Transverse colon (tissue), 4 donors: ENCODE results near the gene SCRT2. TPM values are rescaled to one million over a fixed set of nuclear protein-coding genes. Genes with fewer than 3 reads are reported as not detected.

Source experiments
- DNase-seq: peaks from one replicate; pipeline ENCODE4 v3.0.0-alpha.2; 2019
- H3K27ac ChIP-seq, 4 donors: fragments of 200-600 bp; sonication (generic); 2 replicates each; pipeline ENCODE4 v1.5.1; 2016 to 2018; ENCODE audit warnings: inconsistent platforms in 4 of 4
- H3K27me3 ChIP-seq: fragments of 200-600 bp; sonication (generic); 2 replicates; pipeline ENCODE4 v1.5.1; 2017; ENCODE audit warnings: inconsistent platforms
- H3K36me3 ChIP-seq, 4 donors: fragments of 200-600 bp; sonication (generic); 2 replicates each; pipeline ENCODE4 v1.5.1; 2017 to 2019; ENCODE audit warnings: inconsistent platforms in 4 of 4
- H3K4me1 ChIP-seq, 4 donors: fragments of 200-600 bp; sonication (generic); 2 replicates each; pipeline ENCODE4 v1.5.1; 2017 to 2020; ENCODE audit warnings: inconsistent platforms in 4 of 4
- H3K4me3 ChIP-seq, 4 donors: fragments of 200-600 bp; sonication (generic); 1 replicate in 1 of 4; 2 replicates in 3 of 4; pipeline versions ENCODE4 v1.5.1 to v1.6.1; 2017 to 2019; ENCODE audit warnings: inconsistent platforms in 4 of 4
- H3K9me3 ChIP-seq, 2 donors: fragments of 200-600 bp; sonication (generic); 2 replicates each; pipeline ENCODE4 v1.5.1; 2017 to 2019; ENCODE audit warnings: inconsistent platforms in 2 of 2
- CTCF ChIP-seq, 5 experiments: fragments of 200-600 bp in 3 of 5; fragments of 450-650 bp in 2 of 5; sonication (generic) in 3 of 5; IDR thresholded peaks; 1 replicate in 2 of 5; 2 replicates in 3 of 5; pipeline ENCODE4 v1.5.1; 2016 to 2017; ENCODE audit warnings: antibody characterized with exemption in 5 of 5, inconsistent platforms in 3 of 5, mild to moderate bottlenecking in 2 of 5, moderate library complexity in 1 of 5
- EP300 ChIP-seq: sonication (generic); formaldehyde crosslinking; IDR thresholded peaks from one replicate; pipeline ENCODE4 v1.6.1; 2017; ENCODE audit warnings: antibody characterized with exemption, low read depth
- POLR2A ChIP-seq: fragments of 450-650 bp; IDR thresholded peaks from one replicate; pipeline ENCODE4 v1.6.1; 2016; ENCODE audit warnings: antibody characterized with exemption, mild to moderate bottlenecking, moderate library complexity
- POLR2AphosphoS5 ChIP-seq, 3 donors: sonication (generic); formaldehyde crosslinking; IDR thresholded peaks; one replicate each; pipeline ENCODE4 v1.6.1; 2016; ENCODE audit warnings: antibody characterized with exemption in 3 of 3
- WGBS, 2 donors: methylation state at CpG; one replicate each; pipeline ENCODE4 v1.1.5; 2018; ENCODE audit warnings: low coverage in 1 of 2; 5-methylcytosine and 5-hydroxymethylcytosine counted together
- in situ Hi-C, 4 donors: fragments of 200-750 bp; cut with MboI; loops; one replicate each; pipeline versions ENCODE4 v1.15.0 to v1.15.1; 2017; ENCODE audit warnings: low sequenced_read_pairs in 3 of 4, low pct_ligation_motif_present in 1 of 4, low pct_unique_long_range_greater_than_20kb in 1 of 4
- intact Hi-C: fragments of 100-400 bp; cut with DNase I; formaldehyde crosslinking; loops from one replicate; pipeline ENCODE4 v1.15.1; 2023; ENCODE audit warnings: low total_unique reads
- total RNA-seq, 4 donors: library from RNA; depleted of rRNA; stranded (reverse); fragments of >200 nt; gene quantifications; one replicate each; pipeline ENCODE4 v1.1.0, GENCODE V29; 2016

SCRT2 gene
- total RNA-seq, 4 donors from 2014 or later, result not detected

- Histone ChIP-seq H3K9me3 (peaks cover 0 to 10% of the 10 kb centered on the region in 2 donors), H3K27me3 (peaks cover 49% of the 10 kb centered on the region), H3K4me1 (no peaks in the 10 kb centered on the region), H3K27ac (no peak overlapping the region), H3K36me3 (no peaks in the 10 kb centered on the region), H3K4me3 (no peak overlapping the region)
- TF ChIP-seq EP300 (no peak), POLR2AphosphoS5 (IDR thresholded peaks at IDR 0.05) (no peak), CTCF (IDR thresholded peaks at IDR 0.05) (no peak), POLR2A (no peak)
- 25 to 80% methylated on average over 1 to 7 of the region's 7 CpGs for WGBS, 2 donors
- no peak for DNase-seq
- intact Hi-C loops, result no loop called here
- in situ Hi-C loops, result no loop called here
These were observed 55.4 kb downstream of the SCRT2 start for GRCh38 chr20:620246-620645.

DNA sequence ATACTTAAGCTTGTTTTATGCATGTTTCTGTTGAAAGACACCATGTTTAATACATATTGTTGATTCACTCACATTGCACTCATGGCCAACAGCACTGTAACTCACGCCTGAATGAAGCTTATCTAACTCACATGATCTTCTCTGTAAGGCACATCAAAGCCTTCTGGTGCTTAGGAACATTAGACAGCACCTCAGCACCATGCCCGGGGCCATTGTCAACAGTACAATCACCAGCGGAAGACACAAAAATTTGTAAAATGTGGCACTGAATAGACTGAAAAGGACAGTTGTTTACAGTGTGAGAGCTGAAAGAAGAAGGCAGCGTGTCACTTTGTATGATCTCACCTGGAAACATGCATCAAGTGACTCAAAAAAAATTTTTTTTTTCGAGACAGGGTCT, 56.6 kb downstream of the SCRT2 start:
- in situ Hi-C loops, result no loop called here

DNA sequence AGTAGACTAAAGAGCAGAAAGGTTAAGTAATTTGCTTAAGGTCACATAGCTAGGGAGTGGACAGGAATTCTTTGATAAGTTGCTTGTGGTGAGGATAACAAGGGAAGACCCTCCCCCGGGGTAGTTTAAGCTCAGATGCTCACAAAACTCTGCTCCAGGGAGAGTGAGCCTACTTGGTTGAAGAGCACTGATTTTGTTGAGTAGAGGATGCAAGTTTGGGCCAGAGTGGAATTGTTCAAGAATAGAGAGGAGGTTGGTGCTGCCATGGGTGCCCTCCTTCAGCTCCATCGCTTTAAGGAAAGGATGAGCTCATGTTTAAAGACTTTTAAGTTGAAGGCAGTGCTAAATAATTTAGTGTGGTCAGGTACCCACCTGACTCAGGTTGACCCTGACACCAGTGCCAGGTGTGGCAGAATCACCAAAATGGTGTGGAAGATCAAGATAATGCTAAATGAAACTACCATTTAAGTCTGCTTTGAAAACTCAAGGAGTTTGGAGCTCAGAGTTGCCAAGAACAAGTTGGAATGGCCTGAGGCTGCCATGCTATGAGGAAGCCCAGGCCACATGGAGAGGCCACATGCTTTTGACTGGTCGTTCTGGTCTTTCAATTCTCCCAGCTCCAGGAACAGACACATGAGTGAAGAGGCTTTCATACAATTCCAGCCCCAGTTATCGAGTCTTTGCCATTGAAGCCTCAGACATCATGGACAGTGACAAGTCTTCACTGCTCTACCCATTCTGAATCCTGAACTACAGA, 57.5 kb downstream of the SCRT2 start:
- in situ Hi-C loops (no loop called here), intact Hi-C loops (no loop called here)
- no peak overlapping the region for H3K4me3 ChIP-seq
- peaks cover 62% of the 10 kb centered on the region for H3K27me3 ChIP-seq
- DNase-seq, result no peak
- H3K36me3 ChIP-seq, result no peaks in the 10 kb centered on the region
- WGBS, 2 donors, result 82% methylated on average over 4 of the region's 4 CpGs; no CpG with 5 or more reads in 1 of the 2 donors
- no peak overlapping the region for H3K27ac ChIP-seq
- no peaks in the 10 kb centered on the region for H3K4me1 ChIP-seq
- TF ChIP-seq POLR2AphosphoS5 (IDR thresholded peaks at IDR 0.05), result no peak
- no peak for TF ChIP-seq CTCF (IDR thresholded peaks at IDR 0.05)
- TF ChIP-seq POLR2A, result no peak
- no peak for TF ChIP-seq EP300
- peaks cover 0 to 10% of the 10 kb centered on the region in 2 donors for H3K9me3 ChIP-seq

More for the DNA sequence above, 56.6 kb downstream of the SCRT2 start:
- Histone ChIP-seq H3K36me3 (no peaks in the 10 kb centered on the region), H3K4me1 (no peaks in the 10 kb centered on the region), H3K27me3 (peaks cover 57% of the 10 kb centered on the region), H3K27ac (no peak overlapping the region), H3K4me3 (no peak overlapping the region), H3K9me3 (peaks cover 0 to 10% of the 10 kb centered on the region in 2 donors)
- WGBS, 2 donors, result 66 to 73% methylated on average over 4 to 5 of the region's 5 CpGs
- DNase-seq, result no peak
- TF ChIP-seq EP300 (no peak), POLR2AphosphoS5 (IDR thresholded peaks at IDR 0.05) (no peak), POLR2A (no peak), CTCF (IDR thresholded peaks at IDR 0.05) (no peak)
- intact Hi-C loops, result no loop called here

- no peak overlapping the region for H3K4me3 ChIP-seq
- no peaks in the 10 kb centered on the region for H3K36me3 ChIP-seq
- no peak overlapping the region for H3K27ac ChIP-seq
- TF ChIP-seq POLR2AphosphoS5 (IDR thresholded peaks at IDR 0.05), result no peak
- TF ChIP-seq POLR2A, result no peak
- no peak for TF ChIP-seq EP300
- no peak for TF ChIP-seq CTCF (IDR thresholded peaks at IDR 0.05)
- WGBS, 2 donors, result 67 to 69% methylated on average over 3 to 4 of the region's 4 CpGs
- peaks cover 0 to 10% of the 10 kb centered on the region in 2 donors for H3K9me3 ChIP-seq
- in situ Hi-C loops (no loop called here), intact Hi-C loops (no loop called here)
- H3K27me3 ChIP-seq, result peaks cover 71% of the 10 kb centered on the region
- H3K4me1 ChIP-seq, result peaks cover 0 to 7% (median 1%) of the 10 kb centered on the region in 4 donors
- no peak for DNase-seq
These were observed 60.1 kb downstream of the SCRT2 start for GRCh38 chr20:615514-615913.
